Fibroblast of villous mesenchyme (primary cell): ENCODE measurements around the gene UCK1. TPM values are rescaled to one million over a fixed set of nuclear protein-coding genes. Genes with fewer than 3 reads are reported as not detected.

Source experiments
- DNase-seq: peaks from one replicate; pipeline ENCODE4 v3.0.0-alpha.2; 2010; ENCODE audit warnings: low read depth
- H3K4me3 ChIP-seq: 2 replicates; pipeline ENCODE4 v1.5.1; 2011; ENCODE audit warnings: low read depth, mild to moderate bottlenecking, low read length
- CTCF ChIP-seq: IDR thresholded peaks from 2 replicates; pipeline ENCODE4 v1.5.1; 2012; ENCODE audit warnings: low read depth, mild to moderate bottlenecking, low read length; ENCODE audit not compliant: insufficient read depth
- total RNA-seq: library from RNA; depleted of rRNA; stranded (reverse); fragments of >200 nt; gene quantifications from 2 replicates; pipeline ENCODE4 v1.2.3, GENCODE V29; 2012

UCK1 gene
- total RNA-seq, 1 donor: 28.5 TPM

GRCh38 chr9:131492070-131492469 lies 39.0 kb downstream of the UCK1 start:
- TF ChIP-seq CTCF: no peak
- no peak for DNase-seq

GRCh38 chr9:131491001-131491710 lies 39.9 kb downstream of the UCK1 start:
- H3K4me3 ChIP-seq: no peak overlapping the region
- TF ChIP-seq CTCF: no peak

More at GRCh38 chr9:131492070-131492469, 39.0 kb downstream of the UCK1 start:
- H3K4me3 ChIP-seq: no peak overlapping the region

GRCh38 chr9:131490514-131490913 lies 40.5 kb downstream of the UCK1 start:
- no peak for TF ChIP-seq CTCF
- DNase-seq: no peak
- no peak overlapping the region for H3K4me3 ChIP-seq

More at GRCh38 chr9:131491001-131491710, 39.9 kb downstream of the UCK1 start:
- no peak for DNase-seq

- no peak overlapping the region for H3K4me3 ChIP-seq
- no peak for DNase-seq
- no peak for TF ChIP-seq CTCF
Observed at GRCh38 chr9:131487621-131488031, 43.4 kb downstream of the UCK1 start.

- H3K4me3 ChIP-seq: no peak overlapping the region
- TF ChIP-seq CTCF: no peak
- no peak for DNase-seq
Observed at GRCh38 chr9:131487001-131487400, 44.1 kb downstream of the UCK1 start.

GRCh38 chr9:131485728-131486422 lies 45.2 kb downstream of the UCK1 start:
- H3K4me3 ChIP-seq: no peak overlapping the region
- TF ChIP-seq CTCF: no peak
- DNase-seq: no peak
